HEK293 (cell line): Measurements from ENCODE around the gene LIMK1.

Experiments used
- KLF9 ChIP-seq: fragments of 450-650 bp; formaldehyde crosslinking; IDR thresholded peaks from 2 replicates; pipeline ENCODE4 v1.5.1; 2016; ENCODE audit warnings: missing biosample characterization, missing genetic modification characterization, low read depth
- PRDM10 ChIP-seq: fragments of 450-650 bp; formaldehyde crosslinking; IDR thresholded peaks from 2 replicates; pipeline ENCODE4 v1.5.1; 2016; ENCODE audit warnings: missing biosample characterization, missing genetic modification characterization
- ZNF274 ChIP-seq, 2 experiments: fragments of 200-500 bp in 1 of 2; fragments of 450-650 bp in 1 of 2; sonication (Bioruptor generic) in 1 of 2; formaldehyde crosslinking in 1 of 2; IDR thresholded peaks; 2 replicates each; pipeline versions ENCODE4 v1.5.1 to v1.6.1; 2014 to 2016; ENCODE audit warnings: borderline replicate concordance in 1 of 2, inconsistent platforms in 1 of 2, low read length in 1 of 2, missing biosample characterization in 1 of 2, missing genetic modification characterization in 1 of 2
- ZNF48 ChIP-seq: fragments of 450-650 bp; formaldehyde crosslinking; IDR thresholded peaks from 2 replicates; pipeline ENCODE4 v1.5.1; 2016; ENCODE audit warnings: missing biosample characterization, missing genetic modification characterization
- ZNF777 ChIP-seq: fragments of 450-650 bp; formaldehyde crosslinking; IDR thresholded peaks from 2 replicates; pipeline ENCODE4 v1.5.1; 2017; ENCODE audit warnings: missing biosample characterization, missing genetic modification characterization, borderline replicate concordance
- ZSCAN30 ChIP-seq: fragments of 450-650 bp; IDR thresholded peaks from 2 replicates; pipeline ENCODE4 v1.5.1; 2018; ENCODE audit warnings: missing biosample characterization, mild to moderate bottlenecking, missing genetic modification characterization, moderate library complexity
- TF ChIP-seq, protein P1 (sequence below): fragments of 450-650 bp; formaldehyde crosslinking; IDR thresholded peaks from 2 replicates; pipeline ENCODE4 v1.5.1; 2016; ENCODE audit warnings: missing biosample characterization, missing genetic modification characterization

GRCh38 chr7:74103219-74103772 is 19.7 kb downstream of the LIMK1 start:
- TF ChIP-seq, protein P1, sequence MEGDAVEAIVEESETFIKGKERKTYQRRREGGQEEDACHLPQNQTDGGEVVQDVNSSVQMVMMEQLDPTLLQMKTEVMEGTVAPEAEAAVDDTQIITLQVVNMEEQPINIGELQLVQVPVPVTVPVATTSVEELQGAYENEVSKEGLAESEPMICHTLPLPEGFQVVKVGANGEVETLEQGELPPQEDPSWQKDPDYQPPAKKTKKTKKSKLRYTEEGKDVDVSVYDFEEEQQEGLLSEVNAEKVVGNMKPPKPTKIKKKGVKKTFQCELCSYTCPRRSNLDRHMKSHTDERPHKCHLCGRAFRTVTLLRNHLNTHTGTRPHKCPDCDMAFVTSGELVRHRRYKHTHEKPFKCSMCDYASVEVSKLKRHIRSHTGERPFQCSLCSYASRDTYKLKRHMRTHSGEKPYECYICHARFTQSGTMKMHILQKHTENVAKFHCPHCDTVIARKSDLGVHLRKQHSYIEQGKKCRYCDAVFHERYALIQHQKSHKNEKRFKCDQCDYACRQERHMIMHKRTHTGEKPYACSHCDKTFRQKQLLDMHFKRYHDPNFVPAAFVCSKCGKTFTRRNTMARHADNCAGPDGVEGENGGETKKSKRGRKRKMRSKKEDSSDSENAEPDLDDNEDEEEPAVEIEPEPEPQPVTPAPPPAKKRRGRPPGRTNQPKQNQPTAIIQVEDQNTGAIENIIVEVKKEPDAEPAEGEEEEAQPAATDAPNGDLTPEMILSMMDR (tag by site-specific recombination), result no peak
- no peak for TF ChIP-seq ZNF48
- TF ChIP-seq PRDM10 (tag by site-specific recombination), result no peak
- TF ChIP-seq KLF9, result no peak
- TF ChIP-seq ZNF777, result no peak
- TF ChIP-seq ZSCAN30 (tag by site-specific recombination), result no peak
- no peak for TF ChIP-seq ZNF274 (IDR thresholded peaks at IDR 0.05; ENCODE audit: low read length)
- TF ChIP-seq ZNF274 (tag by site-specific recombination; IDR thresholded peaks at IDR 0.05; ENCODE audit: borderline replicate concordance), result no peak
